ENCODE results near the gene TMUB2.

Gene TMUB2

DNA sequence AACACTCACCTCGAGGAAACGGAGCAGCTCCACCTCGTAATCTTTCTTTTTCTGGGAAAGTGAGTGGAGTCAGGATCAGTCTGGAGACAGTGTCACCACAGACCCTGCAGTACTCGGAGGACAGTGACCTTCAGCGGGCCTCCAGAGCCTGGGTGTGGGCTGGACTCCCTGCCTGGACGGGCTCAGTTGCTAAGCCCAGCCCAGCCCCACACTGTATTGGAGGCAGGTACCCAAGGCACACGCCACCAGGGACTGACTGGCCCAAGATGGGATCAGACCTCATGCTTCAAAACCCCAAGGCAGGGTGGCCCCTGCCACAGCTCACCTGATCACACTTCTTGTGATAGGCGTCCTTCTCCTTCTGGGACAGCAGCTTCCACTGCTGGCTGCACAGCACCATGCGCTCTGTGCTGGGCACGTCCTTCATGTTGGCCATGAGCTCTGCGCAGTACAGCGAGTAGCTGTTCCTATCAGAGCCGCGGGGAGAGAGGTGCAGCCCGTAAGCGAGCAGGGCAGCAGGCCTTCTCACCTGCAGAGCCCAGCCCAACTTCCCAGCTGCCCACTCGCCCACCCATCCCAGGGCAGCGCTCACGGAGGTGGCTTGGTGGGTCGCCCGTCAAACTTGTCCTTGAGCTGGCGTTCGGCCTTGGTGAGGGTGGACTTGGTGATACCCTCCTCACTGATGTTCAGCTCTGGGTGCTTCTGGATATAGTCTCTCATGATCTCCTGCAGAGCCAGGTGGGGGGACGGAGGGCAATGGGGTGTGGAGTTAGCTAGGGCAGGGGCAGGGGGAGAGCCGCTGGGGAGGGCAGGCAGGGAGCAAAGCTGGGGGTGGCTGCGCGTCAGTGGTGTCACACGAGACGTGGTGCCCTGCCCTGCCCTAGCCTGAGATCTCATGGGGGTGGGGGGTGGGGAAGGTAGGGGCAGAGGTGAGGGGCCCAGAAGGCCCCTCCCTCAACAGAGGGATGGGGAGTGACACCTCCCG is 24.8 kb downstream of the TMUB2 start:
- no peak for DNase-seq (ENCODE audit: low read depth)
- no peak overlapping the region for H3K4me3 ChIP-seq (ENCODE audit: low read length)
- TF ChIP-seq, protein P1, sequence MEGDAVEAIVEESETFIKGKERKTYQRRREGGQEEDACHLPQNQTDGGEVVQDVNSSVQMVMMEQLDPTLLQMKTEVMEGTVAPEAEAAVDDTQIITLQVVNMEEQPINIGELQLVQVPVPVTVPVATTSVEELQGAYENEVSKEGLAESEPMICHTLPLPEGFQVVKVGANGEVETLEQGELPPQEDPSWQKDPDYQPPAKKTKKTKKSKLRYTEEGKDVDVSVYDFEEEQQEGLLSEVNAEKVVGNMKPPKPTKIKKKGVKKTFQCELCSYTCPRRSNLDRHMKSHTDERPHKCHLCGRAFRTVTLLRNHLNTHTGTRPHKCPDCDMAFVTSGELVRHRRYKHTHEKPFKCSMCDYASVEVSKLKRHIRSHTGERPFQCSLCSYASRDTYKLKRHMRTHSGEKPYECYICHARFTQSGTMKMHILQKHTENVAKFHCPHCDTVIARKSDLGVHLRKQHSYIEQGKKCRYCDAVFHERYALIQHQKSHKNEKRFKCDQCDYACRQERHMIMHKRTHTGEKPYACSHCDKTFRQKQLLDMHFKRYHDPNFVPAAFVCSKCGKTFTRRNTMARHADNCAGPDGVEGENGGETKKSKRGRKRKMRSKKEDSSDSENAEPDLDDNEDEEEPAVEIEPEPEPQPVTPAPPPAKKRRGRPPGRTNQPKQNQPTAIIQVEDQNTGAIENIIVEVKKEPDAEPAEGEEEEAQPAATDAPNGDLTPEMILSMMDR (conservative IDR thresholded peaks at IDR 0.05; ENCODE audit: low read length): no peak

DNA sequence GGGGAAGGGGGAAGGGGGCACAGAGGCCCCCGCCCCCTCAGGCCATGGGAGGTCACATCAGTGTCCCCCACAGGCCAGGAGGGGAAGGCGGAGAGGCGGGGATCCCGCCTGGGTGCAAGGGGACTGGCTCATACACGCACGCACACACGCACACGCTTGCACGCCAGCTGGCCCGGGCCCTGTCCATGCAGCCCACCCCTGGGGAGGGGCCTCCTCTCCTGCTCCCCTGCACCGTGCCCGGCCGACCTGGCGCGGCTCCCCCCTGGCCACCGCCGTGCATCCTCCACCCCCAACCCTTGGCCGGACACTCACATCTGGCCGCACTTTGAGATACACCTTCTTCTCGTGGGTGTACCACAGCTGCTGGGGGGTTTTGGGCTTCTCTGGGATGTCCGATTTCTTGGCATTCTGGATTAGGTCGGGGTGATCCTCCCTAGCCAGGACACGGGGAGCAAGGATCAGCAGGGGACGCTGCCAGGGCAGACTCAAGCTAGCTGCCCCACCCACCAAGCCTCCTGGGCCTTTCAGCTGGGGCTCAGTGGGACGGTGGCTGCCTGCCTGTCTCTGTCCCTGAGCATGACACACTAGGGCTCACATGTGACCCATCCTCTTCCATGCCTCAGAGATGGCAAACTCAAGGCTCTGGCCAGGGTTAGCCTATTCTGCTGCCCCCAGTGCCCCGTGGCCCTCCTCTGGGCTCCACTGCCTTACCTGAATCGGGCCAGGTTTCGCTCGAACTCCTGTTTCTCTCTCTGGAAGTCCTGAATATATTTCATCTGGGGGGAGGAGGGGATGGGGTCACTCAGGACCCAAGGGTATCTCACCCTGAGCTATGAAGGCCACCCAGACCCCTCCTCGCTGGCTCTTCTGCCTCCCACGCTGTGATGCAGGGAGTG is 26.0 kb downstream of the TMUB2 start:
- TF ChIP-seq, protein P1 (conservative IDR thresholded peaks at IDR 0.05; ENCODE audit: low read length): no peak
- no peak for DNase-seq (ENCODE audit: low read depth)
- H3K4me3 ChIP-seq (ENCODE audit: low read length): no peak overlapping the region

DNA sequence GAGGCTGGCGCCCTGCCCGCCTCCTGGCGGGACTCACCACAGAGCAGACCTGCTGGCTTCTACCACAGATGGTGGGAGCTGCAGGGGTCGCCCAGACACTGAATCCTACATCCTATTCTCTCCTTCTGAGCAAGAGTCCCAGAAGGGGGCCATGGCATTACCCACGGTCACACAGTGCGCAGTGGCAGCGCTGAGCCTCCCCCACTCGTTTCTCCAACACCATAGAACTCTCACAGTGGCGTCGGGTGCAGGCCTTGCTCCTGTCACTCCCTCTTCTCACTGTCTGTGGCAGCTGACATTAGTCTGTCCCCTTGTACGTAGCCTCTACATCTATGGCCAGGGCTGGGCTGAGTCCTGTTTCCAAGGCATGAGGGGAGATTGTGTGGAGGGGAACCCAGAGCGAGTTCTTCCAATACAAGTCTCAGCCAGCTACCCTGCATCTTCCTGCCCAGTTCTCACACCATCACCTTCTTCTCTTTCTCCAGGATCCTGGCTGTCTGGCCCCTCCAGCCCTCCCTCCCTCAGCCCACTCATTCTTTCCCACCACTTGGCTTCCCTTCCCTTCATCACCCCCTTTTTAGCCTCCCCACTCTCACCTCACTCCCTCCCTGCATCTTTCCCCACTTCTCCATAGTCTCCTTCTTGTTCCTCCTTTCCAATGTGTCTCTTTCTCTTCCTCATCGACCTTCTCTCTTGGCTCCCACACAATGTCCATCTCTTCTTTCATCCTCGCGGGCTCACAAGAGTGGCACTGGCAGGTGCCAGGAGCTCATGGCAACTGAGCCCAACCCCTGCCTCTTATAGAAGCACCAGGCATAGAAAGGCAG is 26.8 kb downstream of the TMUB2 start:
- TF ChIP-seq, protein P1 (conservative IDR thresholded peaks at IDR 0.05; ENCODE audit: low read length): no peak

DNA sequence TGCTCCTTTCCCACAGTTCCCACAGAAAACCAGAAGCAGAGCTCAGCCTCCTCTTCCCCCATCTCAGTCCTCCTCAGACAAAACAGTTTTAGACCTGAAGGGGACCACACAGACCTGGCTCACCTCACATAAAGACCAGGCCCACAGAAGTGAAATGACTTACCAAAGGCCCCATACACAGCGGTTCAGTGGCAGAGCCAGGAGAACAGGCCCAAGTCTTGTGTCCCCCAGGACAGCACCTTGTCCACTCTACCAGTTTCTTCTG is 27.4 kb downstream of the TMUB2 start:
- TF ChIP-seq, protein P1 (conservative IDR thresholded peaks at IDR 0.05; ENCODE audit: low read length): no peak
- no peak for DNase-seq (ENCODE audit: low read depth)
- H3K4me3 ChIP-seq (ENCODE audit: low read length): no peak overlapping the region

More for the DNA sequence above, 26.8 kb downstream of the TMUB2 start:
- H3K4me3 ChIP-seq (ENCODE audit: low read length): no peak overlapping the region
- DNase-seq (ENCODE audit: low read depth): no peak

DNA sequence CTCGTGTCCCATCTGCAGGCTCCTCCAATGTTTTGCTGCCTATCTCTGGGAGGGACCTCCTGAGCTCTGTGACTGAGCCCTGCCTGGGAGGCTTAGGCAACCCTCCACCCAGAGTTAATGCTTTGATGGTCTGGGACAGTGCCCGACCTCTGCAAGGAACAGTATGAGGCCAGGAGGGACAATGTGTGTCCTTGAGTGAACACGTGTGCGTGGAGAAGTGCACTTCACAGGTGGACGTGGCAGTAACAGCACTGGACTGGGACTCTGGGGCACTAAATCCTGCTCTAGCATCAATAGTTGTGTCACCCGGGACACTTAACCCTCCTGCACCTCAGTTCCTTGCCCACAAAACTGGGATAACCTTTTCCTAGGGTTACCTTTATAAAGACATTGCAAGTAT is 28.1 kb downstream of the TMUB2 start:
- DNase-seq (ENCODE audit: low read depth): no peak
- TF ChIP-seq, protein P1 (conservative IDR thresholded peaks at IDR 0.05; ENCODE audit: low read length): no peak

DNA sequence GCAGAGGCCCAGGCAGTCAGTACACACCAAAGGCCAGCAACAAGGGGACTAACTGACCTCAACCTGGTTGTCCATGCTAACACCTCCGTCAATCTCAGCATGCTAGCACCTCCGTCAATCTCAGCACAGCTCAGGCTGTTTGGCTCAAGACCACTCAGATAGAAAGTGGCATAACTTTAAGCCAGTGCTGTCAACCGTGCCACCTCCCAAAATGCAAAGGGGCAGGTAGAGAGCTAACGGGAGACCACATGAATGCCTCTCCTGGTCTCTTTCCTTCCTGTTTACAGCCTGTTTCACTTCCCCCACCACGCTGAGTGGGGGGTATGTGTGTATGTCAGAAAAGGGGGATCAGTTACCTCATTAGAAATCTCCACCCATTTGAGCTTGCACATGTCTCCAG is 29.4 kb downstream of the TMUB2 start:
- H3K4me3 ChIP-seq (ENCODE audit: low read length): no peak overlapping the region
- DNase-seq (ENCODE audit: low read depth): no peak
- TF ChIP-seq, protein P1 (conservative IDR thresholded peaks at IDR 0.05; ENCODE audit: low read length): no peak

More for the DNA sequence above, 28.1 kb downstream of the TMUB2 start:
- H3K4me3 ChIP-seq (ENCODE audit: low read length): no peak overlapping the region

Data from AG10803 (cell line).